IPS DF 6.9 (cell line): Measurements from ENCODE around the gene TNFAIP8L2.
"Not testable (repeated sequence)": the region's sequence is repeated elsewhere in the genome, so short reads cannot be mapped to it uniquely, and the experiment has no call there.

Experiments
- DNase-seq: peaks from one replicate; pipeline ENCODE4 v3.0.0-alpha.2; 2013; ENCODE audit warnings: low read depth, low spot score
- H3K27ac ChIP-seq: one replicate; pipeline ENCODE4 v1.5.1; 2013; ENCODE audit warnings: low read length, control low read depth
- H3K27me3 ChIP-seq: 2 replicates; pipeline ENCODE4 v1.6.1; 2013; ENCODE audit warnings: mild to moderate bottlenecking, low read length; ENCODE audit not compliant: control insufficient read depth, insufficient read depth
- H3K36me3 ChIP-seq: 2 replicates; pipeline ENCODE4 v1.6.1; 2013; ENCODE audit warnings: low read length; ENCODE audit not compliant: control insufficient read depth, insufficient read depth
- H3K4me1 ChIP-seq: 2 replicates; pipeline ENCODE4 v1.6.1; 2013; ENCODE audit warnings: low read length; ENCODE audit not compliant: control insufficient read depth, insufficient read depth
- H3K4me3 ChIP-seq: 2 replicates; pipeline ENCODE4 v1.5.1; 2013; ENCODE audit warnings: mild to moderate bottlenecking, low read length
- H3K9me3 ChIP-seq: 2 replicates; pipeline ENCODE4 v1.6.1; 2013; ENCODE audit warnings: low read length, inconsistent platforms; ENCODE audit not compliant: control insufficient read depth, insufficient read depth
- WGBS: extraction: QIAGEN DNeasy Blood & Tissue Kit; methylation state at CpG from one replicate; pipeline ENCODE4 v1.1.7; 2013; ENCODE audit warnings: mixed read lengths, missing lambda C conversion rate; ENCODE audit not compliant: insufficient read length, insufficient coverage; 5-methylcytosine and 5-hydroxymethylcytosine counted together

The TNFAIP8L2 gene

GRCh38 chr1:151165738-151166504 lies 9.5 kb downstream of the TNFAIP8L2 start, which contains the start of the genes LYSMD1 and SCNM1:
Gene LYSMD1 (minus strand): TSS chr1:151165902. CDS start chr1:151165258, 644 bp downstream.
Gene SCNM1 (plus strand): TSS chr1:151166144. CDS start chr1:151166153, 9 bp downstream.
- Histone ChIP-seq H3K36me3 (no peaks in the 10 kb centered on the region), H3K27me3 (no peaks in the 10 kb centered on the region), H3K4me3 (peak within 1 kb of the TSS; percentile 72), H3K27ac (no peak within 1 kb of the TSS), H3K9me3 (no peaks in the 10 kb centered on the region), H3K4me1 (no peaks in the 10 kb centered on the region)
- WGBS, result no CpG with 5 or more reads among the region's 38 CpGs
- DNase-seq, result peak; percentile 96

GRCh38 chr1:151166505-151166956 lies 10.1 kb downstream of the TNFAIP8L2 start:
- Histone ChIP-seq H3K27ac (no peak overlapping the region), H3K4me1 (no peaks in the 10 kb centered on the region), H3K9me3 (no peaks in the 10 kb centered on the region), H3K36me3 (no peaks in the 10 kb centered on the region), H3K4me3 (peak overlapping the region; percentile 72; the same call in 1 of the 2 replicates), H3K27me3 (no peaks in the 10 kb centered on the region)
- WGBS, result no CpG with 5 or more reads among the region's 15 CpGs
- no peak for DNase-seq

GRCh38 chr1:151167116-151167515 lies 10.7 kb downstream of the TNFAIP8L2 start:
- Histone ChIP-seq H3K9me3 (no peaks in the 10 kb centered on the region), H3K27ac (no peak overlapping the region), H3K36me3 (no peaks in the 10 kb centered on the region), H3K27me3 (no peaks in the 10 kb centered on the region), H3K4me3 (no peak overlapping the region; the same call in 1 of the 2 replicates), H3K4me1 (no peaks in the 10 kb centered on the region)
- WGBS, result no CpG with 5 or more reads among the region's 6 CpGs
- DNase-seq, result no peak

- Histone ChIP-seq H3K27me3 (no peaks in the 10 kb centered on the region), H3K27ac (no peak overlapping the region), H3K4me1 (no peaks in the 10 kb centered on the region), H3K9me3 (no peaks in the 10 kb centered on the region), H3K36me3 (0 out of 2 replicates have a peak, but pooled peaks cover 2% of the 10 kb centered on the region), H3K4me3 (no peak overlapping the region)
- DNase-seq, result no peak
- no CpG with 5 or more reads among the region's 5 CpGs for WGBS
Measured at GRCh38 chr1:151171190-151171589, 14.7 kb downstream of the TNFAIP8L2 start.

GRCh38 chr1:151175041-151175741 lies 18.7 kb downstream of the TNFAIP8L2 start:
- WGBS, result no CpG with 5 or more reads among the region's 6 CpGs
- H3K36me3 ChIP-seq, result peaks cover 10% of the 10 kb centered on the region; the same call in 1 of the 2 replicates
- no peak for DNase-seq
- no peak overlapping the region for H3K4me3 ChIP-seq
- H3K27ac ChIP-seq, result no peak overlapping the region
- H3K9me3 ChIP-seq, result no peaks in the 10 kb centered on the region
- H3K27me3 ChIP-seq, result no peaks in the 10 kb centered on the region
- H3K4me1 ChIP-seq, result no peaks in the 10 kb centered on the region

- H3K36me3 ChIP-seq, result peaks cover 17% of the 10 kb centered on the region; the same call in 1 of the 2 replicates
- no peaks in the 10 kb centered on the region for H3K9me3 ChIP-seq
- H3K4me1 ChIP-seq, result no peaks in the 10 kb centered on the region; the same call in 1 of the 2 replicates
- no CpG with 5 or more reads among the region's 4 CpGs for WGBS
- H3K4me3 ChIP-seq, result no peak within 1 kb of the TSS
- no peaks in the 10 kb centered on the region for H3K27me3 ChIP-seq
- H3K27ac ChIP-seq, result no peak within 1 kb of the TSS
- no peak for DNase-seq
Measured at GRCh38 chr1:151175863-151176262, 19.4 kb downstream of the TNFAIP8L2 start, which contains the start of gene TMOD4. Gene TMOD4 (minus strand): TSS chr1:151175981. CDS start chr1:151174875, 1,106 bp downstream.

GRCh38 chr1:151176514-151177045 lies 20.1 kb downstream of the TNFAIP8L2 start:
- no CpG with 5 or more reads among the region's 17 CpGs for WGBS
- Histone ChIP-seq H3K9me3 (no peaks in the 10 kb centered on the region), H3K4me1 (no peaks in the 10 kb centered on the region; the same call in 1 of the 2 replicates), H3K27ac (no peak overlapping the region), H3K4me3 (no peak overlapping the region), H3K36me3 (peaks cover 20% of the 10 kb centered on the region; the same call in 1 of the 2 replicates), H3K27me3 (no peaks in the 10 kb centered on the region)
- no peak for DNase-seq

GRCh38 chr1:151184211-151184610 lies 27.8 kb downstream of the TNFAIP8L2 start:
- H3K4me1 ChIP-seq, result no peaks in the 10 kb centered on the region; the same call in 1 of the 2 replicates
- WGBS, result no CpG with 5 or more reads among the region's 10 CpGs
- no peaks in the 10 kb centered on the region for H3K9me3 ChIP-seq
- H3K36me3 ChIP-seq, result peaks cover 27% of the 10 kb centered on the region
- DNase-seq, result no peak
- H3K27ac ChIP-seq, result no peak overlapping the region
- H3K4me3 ChIP-seq, result no peak overlapping the region
- H3K27me3 ChIP-seq, result no peaks in the 10 kb centered on the region

- no peak for DNase-seq
- WGBS, result no CpG with 5 or more reads among the region's 1 CpG
- H3K36me3 ChIP-seq, result peaks cover 13% of the 10 kb centered on the region
- H3K4me1 ChIP-seq, result no peaks in the 10 kb centered on the region
- H3K27ac ChIP-seq, result no peak overlapping the region
- no peak overlapping the region for H3K4me3 ChIP-seq
- H3K9me3 ChIP-seq, result no peaks in the 10 kb centered on the region
- no peaks in the 10 kb centered on the region for H3K27me3 ChIP-seq
Measured at GRCh38 chr1:151187205-151187604, 30.8 kb downstream of the TNFAIP8L2 start.

GRCh38 chr1:151188667-151189066 lies 32.2 kb downstream of the TNFAIP8L2 start:
- no CpG with 5 or more reads among the region's 8 CpGs for WGBS
- DNase-seq, H3K9me3 ChIP-seq: not testable (repeated sequence)

More at GRCh38 chr1:151188667-151189066, 32.2 kb downstream of the TNFAIP8L2 start:
- H3K27me3 ChIP-seq, H3K36me3 ChIP-seq, H3K27ac ChIP-seq, H3K4me3 ChIP-seq, H3K4me1 ChIP-seq: not testable (repeated sequence)
